Ramos (cell line): ENCODE data around the gene MEIS1.

ENCODE experiments used
- in situ Hi-C: fragments of 300-500 bp; cut with MboI; formaldehyde crosslinking; loops from one replicate; pipeline ENCODE4 v1.14.3; 2022; ENCODE audit warnings: low sequenced_read_pairs; ENCODE audit not compliant: unreplicated experiment

MEIS1 gene

DNA sequence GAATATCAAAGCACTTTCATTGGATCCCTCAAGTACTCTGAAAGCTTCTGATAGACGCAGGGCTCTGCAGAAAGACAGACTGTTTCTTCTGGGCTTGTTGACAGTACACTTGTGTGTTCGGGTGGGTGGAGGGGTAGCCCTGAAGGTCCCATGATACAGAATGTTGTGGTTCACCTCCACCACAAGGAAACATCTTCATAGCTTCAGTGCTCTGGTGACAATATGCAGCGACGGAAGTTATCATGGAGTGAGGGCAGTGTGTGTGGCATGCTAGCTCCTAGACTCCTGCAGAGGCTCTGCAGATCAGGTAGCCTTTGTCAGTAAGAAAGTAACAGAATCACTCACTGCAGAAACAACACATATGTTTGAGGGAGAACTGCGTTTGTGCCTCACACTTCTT is 90.7 kb downstream of the MEIS1 start:
- in situ Hi-C loops: no loop called here

DNA sequence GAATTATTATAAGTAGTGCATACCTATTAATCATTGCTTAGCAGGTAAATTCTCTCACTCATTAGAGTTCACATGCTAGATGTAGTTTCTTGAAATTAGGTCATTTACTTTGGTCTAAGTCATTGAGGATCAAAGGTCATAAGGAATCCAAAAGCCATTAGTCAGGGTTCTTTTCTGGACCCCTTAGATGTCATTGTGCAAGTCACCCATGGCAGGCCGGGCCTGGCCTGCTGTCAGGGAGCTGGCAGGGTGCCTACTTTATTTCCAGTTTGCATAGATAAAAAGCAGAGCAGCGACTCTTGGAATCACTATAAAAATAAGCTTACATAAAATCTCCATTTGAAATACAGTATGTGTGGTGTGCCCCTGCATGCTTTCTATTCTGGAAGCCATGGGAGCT is 91.3 kb downstream of the MEIS1 start:
- in situ Hi-C loops: no loop called here

DNA sequence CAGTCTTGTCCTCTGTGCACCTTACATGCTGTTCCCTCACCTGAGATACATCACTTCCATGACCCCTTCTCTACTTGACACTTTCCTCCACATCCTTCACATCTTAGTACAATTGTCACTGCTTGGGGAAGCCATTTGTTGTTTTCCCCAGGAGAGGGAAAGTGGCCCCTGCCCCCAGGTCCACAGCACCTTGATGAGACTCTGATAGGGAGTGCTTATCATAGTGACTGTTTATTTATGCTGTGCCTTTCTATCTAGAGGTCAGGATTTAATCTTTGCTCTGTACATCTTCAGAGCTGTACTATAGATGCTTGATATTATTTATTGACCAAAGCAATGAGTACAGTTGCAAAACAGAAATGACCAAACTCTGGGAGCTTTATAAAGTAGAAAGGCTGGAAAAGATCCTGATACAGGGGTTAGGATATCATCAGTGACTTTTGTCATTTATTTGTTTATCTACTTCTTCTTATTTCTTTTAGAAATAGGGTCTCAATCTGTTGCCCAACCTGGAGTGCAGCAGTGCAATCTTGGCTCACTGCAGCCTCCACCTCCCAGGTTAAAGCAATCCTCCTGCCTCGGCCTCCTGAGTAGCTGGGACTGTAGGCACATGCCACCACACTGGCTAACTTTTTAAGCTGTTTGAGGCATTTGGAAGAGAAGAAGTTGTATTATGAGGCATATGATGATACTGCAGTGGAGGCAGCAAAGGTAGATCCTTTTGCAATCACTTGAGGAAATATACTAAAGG is 94.2 kb downstream of the MEIS1 start:
- in situ Hi-C loops: no loop called here

DNA sequence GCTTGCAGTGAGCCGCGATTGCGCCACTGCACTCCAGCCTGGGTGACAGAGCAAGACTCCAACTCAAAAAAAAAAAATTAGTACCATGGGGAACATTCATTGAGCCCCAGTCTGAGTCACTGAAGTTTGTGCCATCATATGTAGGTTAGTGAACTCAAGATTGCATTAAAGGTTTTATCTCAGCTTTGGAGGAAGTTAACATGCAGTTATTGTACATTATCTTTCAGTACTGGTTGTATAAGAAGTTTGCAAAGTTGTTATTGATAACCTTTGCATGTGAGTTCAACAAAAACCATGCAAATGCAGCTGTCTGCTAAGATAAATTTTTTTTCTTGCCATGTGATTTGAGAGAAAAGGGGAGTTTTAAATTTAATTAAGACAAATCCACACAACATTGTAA is 95.7 kb downstream of the MEIS1 start:
- in situ Hi-C loops: no loop called here

DNA sequence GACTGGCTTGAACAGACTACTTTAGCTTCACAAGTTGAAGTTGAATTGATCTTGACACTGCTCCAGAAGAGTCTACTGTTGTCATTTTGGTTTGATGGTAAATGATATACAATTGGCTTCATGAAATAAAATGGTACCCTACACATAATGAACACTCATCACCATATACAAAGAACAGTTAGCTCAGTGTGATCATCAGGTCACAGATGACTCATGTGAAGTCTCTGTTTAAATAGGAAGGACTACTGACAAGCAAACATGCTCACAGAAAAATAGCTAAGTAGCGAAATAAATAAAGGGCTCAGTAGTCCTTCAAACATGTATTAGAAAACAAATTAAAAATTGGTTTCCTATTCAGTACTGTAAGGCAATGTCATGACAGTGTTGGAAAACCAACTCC is 96.2 kb downstream of the MEIS1 start:
- in situ Hi-C loops: no loop called here

DNA sequence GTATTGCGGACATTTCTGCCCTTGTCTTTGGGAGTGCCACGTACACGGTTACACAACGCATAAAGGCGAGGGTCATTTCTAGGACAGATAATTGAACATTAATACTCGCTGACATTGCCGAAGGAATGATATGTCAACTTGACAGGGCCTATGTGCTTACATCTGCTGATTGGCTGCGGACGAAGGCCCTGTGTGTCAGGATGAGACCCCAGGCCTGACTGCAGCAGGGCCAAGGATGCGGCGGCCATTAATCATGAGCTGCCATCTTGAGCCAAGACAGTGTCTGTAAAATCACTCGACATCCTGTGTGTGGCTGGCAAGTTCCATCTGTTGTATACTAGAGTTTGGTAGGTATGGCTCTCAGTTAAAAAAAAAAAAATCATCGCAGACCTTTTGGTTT is 96.6 kb downstream of the MEIS1 start:
- in situ Hi-C loops: no loop called here

DNA sequence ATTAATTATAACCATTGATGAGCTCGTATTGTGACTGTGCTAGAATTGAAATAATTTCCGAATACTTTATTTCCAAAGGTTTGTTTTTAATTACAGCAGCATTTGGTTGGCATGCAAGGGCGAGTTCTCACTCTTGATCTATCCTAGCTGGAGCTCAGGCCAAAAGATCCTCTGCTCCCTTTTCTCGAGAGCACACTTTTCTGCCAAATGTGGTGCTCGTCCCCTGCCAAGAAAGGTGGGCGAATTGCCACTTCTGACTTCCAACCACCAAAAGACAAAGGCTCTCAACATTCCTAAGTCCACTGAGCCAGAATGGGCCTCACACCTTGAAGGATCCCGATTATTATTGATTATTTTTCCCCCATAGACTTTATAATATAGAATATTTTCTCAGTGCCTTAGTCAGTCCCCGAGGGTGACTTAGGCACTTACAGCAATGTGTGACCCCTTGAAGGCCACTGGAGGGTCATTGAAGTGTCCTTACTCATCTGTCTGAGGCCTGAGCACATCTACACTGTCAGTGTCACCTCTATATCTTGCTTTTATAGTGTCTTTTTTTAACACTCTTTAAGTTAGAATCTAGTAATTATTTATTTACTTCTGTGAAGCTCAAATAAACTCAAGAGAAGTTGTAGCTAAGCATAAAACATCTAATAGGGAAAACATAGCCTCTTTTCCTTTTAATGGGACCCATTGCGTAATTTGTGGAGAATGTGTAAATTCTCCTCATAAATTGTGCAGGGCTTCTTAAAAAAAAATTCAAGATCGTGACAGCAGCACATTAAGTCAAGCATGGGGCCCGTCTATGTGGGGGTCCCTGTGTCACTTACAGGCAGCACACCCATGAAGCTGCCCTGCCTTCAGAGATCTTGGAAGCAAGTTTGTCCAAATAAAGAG is 98.3 kb downstream of the MEIS1 start:
- in situ Hi-C loops: no loop called here

DNA sequence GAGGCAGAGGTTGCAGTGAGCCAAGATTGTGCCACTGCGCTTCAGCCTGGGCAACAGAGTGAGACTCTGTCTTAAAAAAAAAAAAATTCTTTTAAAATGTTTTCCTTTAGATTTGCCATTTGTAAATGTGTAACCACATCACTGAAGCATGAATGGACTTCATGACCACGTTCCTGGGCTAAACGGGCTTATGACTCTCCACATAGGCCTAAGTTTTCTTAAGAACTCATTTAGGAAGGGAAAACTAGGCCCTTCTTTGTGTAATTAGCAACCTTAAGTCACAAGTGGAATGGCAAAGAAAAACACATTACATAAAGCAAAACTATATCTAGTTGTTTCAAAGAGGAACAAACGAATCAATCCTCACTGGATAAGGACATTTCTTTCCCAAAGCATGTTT is 99.5 kb downstream of the MEIS1 start:
- in situ Hi-C loops: no loop called here

DNA sequence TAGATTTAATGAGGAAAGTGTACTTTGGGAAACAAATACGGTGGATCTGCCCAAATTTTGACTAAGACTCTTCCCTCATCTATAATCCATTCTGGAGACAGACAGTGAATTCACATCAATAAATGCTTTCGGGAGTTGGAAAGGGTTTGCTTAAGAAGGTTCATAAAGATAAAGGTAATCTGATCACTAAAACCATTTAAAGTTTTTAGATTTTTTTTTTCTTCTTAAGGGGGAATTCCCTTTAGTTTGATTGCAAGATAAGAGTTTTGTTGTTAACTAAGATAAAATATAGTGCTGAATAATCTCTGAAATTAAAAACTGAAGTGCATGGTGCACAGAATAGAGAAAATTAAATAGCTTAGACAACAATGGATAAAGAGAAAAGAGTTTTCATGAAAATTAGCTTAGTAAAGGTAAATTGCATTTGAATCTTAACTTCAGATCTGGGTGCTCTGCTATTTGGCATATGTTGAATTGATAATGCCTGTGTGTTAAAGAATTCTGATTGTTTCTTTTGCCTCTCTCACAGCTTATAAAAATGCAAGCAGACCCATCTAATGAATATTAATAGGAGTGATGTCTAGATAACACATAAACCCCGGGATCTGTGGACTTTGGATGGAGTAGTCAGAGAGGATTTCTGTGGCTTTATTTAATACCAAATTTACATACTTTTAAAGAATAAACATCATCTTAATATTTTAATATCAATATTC is 100.8 kb downstream of the MEIS1 start:
- in situ Hi-C loops: no loop called here

DNA sequence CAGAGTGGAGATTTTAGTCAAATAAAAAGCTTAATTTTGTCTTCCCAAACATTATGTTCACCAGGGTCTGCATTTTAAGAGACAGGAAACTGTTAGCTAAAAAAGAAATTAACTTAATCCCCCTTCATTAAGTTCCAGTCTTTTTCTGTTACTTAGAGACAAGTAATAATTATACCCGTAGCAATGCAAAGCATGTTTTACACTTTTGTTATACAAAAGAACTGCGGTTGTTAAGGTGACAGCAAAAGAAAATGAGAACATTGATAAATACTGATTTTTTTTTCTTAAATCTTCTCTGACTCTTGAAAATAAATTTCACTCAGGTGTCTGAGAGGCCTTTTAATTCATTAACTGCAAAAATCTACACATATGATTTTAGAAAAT is 101.4 kb downstream of the MEIS1 start:
- in situ Hi-C loops: no loop called here

DNA sequence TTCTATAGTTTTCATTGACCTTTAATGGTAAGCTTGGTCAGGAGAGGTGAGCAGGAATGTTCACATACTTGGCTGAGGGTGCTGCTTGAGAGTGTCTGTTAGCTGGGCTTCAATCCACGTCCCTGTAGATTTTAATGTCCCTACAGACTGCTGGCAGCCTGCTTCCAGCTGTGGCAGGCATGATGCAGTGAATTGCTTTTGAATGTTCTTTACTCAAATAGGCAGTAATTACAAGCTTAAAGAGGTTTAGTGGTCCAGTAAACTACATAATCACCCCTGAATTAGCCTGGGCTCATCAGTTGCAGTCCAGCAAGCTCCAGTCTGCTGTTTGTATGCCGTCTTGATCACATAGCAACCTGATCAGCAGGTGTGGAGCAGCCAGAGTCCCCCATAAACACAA is 102.1 kb downstream of the MEIS1 start:
- in situ Hi-C loops: no loop called here

DNA sequence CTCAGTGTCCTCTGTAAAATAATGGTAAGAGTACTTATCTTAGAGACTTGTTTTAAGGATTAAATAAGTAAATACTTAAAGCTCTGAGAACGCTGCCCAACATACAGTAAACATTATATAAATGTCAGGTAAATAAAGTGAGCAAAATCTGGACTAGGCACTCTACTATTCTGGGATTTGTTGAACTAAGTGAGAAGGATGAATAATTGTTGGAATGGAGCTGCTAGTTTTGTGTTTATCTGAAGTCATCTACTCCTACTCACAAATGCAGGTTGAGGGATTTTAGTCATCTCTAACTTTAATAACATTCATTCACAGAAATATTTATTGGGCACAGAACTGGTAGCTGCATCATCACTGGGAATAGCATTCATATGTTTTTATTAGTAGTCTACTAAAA is 103.4 kb downstream of the MEIS1 start:
- in situ Hi-C loops: no loop called here

DNA sequence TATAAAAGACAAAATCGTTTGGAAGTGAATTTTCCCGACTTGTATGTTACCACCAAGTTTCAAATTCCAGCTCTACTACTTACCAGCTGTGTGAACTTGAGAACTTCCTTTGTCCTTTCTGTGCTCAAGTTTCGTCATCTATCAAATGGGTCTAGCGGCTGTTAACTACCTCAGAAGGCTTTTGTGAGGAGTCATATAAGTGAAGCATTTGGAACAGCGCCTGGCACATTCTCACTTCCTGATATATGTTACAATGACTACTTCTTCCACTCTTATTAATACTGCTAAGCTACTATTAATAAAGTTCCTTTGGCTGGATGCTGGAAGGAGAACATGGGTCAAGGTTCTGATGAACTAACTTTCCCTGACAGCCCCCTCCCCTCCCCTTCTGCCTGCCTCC is 104.5 kb downstream of the MEIS1 start:
- in situ Hi-C loops: no loop called here

DNA sequence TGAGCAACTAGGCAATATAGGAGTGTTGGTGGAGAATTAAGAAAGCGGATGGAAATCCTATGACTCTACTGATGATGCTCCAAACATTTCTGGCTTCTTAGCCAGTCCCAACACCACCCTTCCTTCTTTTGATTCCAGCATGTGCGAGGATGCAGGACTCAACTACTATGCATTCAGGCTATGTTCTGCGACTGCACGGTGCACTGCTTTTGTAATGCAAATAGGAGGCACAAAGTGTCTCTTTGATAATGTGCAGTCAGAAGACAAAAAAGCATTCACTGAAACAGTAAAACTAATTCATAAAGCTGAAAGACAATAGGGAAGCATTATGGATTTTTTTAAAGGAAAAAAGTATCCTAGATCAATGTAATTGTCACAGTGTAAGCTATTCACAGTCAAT is 106.7 kb downstream of the MEIS1 start:
- in situ Hi-C loops: no loop called here

DNA sequence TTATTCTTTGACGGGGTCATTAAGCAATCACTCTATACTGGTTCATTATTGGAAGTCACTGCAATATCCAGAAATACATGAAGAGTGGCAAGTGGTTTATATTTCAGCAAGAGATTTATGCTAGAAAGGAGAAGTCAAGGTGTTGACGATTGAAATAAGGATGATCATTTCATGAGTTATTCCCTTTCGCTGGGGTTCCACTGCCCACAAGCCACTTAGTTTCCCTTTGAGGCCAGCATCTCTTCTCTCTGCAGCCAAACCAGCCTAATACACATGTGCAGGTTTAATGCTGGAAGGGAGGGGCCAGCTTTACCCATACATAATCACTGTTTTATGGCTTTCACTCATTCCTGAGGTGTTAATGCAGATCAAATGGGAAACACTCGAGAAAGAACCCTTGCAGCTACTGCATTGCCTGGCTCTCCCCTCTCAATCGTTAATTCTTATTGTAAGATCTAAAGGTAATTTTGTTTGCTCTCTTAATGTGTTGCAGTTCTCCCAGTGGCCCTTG is 108.4 kb downstream of the MEIS1 start:
- in situ Hi-C loops: no loop called here

DNA sequence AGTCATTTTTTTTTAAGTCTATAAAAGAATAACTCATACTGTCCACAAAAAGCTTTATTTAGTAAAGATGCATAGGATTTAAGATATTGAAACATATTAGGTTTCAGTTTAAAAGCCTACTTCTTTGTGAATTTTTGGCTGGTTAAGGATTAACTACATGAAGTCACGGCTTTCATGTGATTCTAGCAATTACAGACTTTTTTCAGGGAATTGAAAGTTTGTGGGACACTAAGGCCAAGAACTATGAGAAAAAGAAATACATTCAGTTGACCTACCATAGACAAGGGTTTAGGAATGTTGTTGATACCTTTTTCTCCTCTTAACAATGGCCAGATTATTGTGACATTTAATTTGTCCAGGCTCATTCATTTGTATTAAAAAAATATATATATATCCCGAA is 109.3 kb downstream of the MEIS1 start:
- in situ Hi-C loops: no loop called here

DNA sequence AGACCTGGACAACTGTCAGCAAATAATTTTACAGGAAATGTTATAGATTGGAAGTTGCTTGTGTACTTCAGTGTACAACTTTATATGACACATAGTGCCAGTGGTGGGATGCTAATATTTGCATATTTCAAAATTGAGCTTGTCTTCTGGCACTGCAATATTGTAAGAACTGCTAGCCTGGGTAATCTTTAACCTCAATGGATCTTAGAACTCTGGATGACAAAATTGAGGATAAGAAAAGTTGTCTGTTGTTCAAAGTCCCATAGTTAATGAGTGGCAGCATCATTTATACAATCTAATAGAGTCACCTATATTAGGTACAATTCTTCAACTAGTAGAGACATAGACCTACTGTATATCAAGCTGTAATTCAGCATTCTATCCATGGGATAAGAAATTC is 110.3 kb downstream of the MEIS1 start:
- in situ Hi-C loops: no loop called here

DNA sequence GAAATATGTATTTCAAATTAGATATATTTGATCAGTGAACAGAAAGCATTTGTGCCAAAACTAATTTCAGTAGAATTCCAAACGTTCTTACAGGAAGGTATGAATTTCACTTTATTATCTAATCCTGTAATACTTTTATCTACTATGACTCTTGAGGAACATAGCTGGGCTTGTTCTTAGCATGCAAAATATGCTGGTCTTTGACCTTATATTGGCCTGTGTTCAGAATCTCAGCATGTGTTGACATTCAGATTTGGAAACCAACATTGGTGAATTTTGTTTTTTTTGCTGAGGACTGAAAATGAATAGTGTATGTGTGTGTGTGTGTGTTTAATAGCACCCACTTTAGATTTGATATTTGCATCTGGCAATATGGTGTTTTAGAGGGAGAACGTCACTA is 112.2 kb downstream of the MEIS1 start:
- in situ Hi-C loops: no loop called here

DNA sequence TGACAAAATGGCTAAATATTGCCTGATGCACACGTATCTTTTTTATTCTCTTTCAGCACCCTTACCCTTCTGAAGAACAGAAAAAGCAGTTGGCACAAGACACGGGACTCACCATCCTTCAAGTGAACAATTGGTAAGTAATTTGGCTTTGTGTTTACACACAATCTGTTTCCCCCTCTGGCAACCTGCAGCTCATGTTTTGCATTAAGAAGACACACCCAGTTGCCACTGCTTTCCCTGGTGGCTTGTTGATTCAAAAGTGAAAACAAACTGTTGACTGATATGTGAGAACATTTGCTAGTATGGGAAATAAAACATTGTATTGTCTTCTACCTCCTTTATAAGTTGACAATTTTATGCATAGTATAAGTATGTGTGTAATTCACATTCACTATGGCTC is 113.0 kb downstream of the MEIS1 start:
- in situ Hi-C loops: no loop called here

DNA sequence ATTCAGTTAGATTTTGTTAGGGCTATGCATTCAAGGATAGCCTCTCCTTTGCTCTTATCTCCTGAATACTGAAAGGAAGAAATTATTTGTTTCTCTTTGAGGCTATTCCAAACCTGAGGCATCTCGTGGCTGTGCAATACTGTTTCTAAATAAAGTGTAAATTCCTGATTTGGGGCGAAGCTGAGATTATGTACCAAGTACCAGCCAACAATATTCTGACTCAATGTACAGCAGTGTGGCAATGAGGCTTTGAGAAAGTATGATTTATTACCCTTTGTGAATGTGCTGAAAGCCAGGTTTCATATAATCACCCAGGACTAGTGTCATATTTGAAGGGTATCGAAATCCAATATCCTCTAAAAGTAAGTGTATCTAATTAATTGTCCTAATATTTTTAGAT is 113.5 kb downstream of the MEIS1 start:
- in situ Hi-C loops: no loop called here

DNA sequence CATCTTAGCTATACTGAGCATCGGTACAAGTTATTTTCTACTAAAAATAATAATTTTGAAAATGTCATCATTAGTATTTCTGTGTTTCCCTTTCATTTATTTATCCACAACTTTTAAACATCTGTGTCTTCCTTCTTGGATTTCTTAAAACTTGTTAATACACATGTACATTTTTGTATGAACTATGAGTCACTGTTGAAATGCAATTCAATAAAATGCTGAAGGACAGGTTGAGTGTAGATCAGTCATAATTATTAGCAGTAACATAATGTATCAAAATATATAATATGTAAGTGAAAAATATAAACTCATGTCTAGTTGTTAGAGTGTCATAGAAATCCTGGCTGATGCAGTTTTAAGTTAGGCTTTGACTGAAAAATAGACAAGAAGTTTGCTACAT is 115.9 kb downstream of the MEIS1 start:
- in situ Hi-C loops: no loop called here
